ENCODE measurements around the gene TP53BP1.

TP53BP1 gene

GRCh38 chr15:43376017-43376705 is 116.8 kb downstream of the TP53BP1 start:
- DNase-seq (ENCODE audit: low spot score) = no peak
- peak; percentile 32 for TF ChIP-seq CTCF (IDR thresholded peaks at IDR 0.05)
- no peak overlapping the region for H3K4me3 ChIP-seq
- H3K27ac ChIP-seq = no peak overlapping the region

- TF ChIP-seq CTCF (IDR thresholded peaks at IDR 0.05) = no peak
- DNase-seq (ENCODE audit: low spot score) = peak; percentile 86
- Histone ChIP-seq H3K4me3 (peak within 1 kb of the TSS; percentile 95), H3K27ac (peak within 1 kb of the TSS; percentile 46 to 77)
These were observed 121.7 kb downstream of the TP53BP1 start, which contains the start of the genes TUBGCP4 and ZSCAN29 for GRCh38 chr15:43370975-43371974. TUBGCP4 (plus strand) TSS chr15:43371101; CDS start chr15:43371355, 254 bp downstream. ZSCAN29 (minus strand) TSS chr15:43371043; CDS start chr15:43369913, 1,130 bp downstream.

- Histone ChIP-seq H3K4me3 (peak overlapping the region; percentile 95), H3K27ac (peak overlapping the region; percentile 46 to 77)
- no peak for TF ChIP-seq CTCF (IDR thresholded peaks at IDR 0.05)
- peak; percentile 75 for DNase-seq (ENCODE audit: low spot score)
These were observed 122.5 kb downstream of the TP53BP1 start for GRCh38 chr15:43370310-43370974.

GRCh38 chr15:43361313-43361903 is 131.5 kb downstream of the TP53BP1 start:
- H3K27ac ChIP-seq = no peak overlapping the region
- no peak for DNase-seq (ENCODE audit: low spot score)
- TF ChIP-seq CTCF (IDR thresholded peaks at IDR 0.05) = no peak
- peak overlapping the region; percentile 12 for H3K4me3 ChIP-seq

GRCh38 chr15:43360821-43361220 is 132.1 kb downstream of the TP53BP1 start:
- no peak for DNase-seq (ENCODE audit: low spot score)
- peak overlapping the region; percentile 12 for H3K4me3 ChIP-seq
- no peak for TF ChIP-seq CTCF (IDR thresholded peaks at IDR 0.05)
- no peak overlapping the region for H3K27ac ChIP-seq
